NCI-H774 (cell line): Measurements from ENCODE around the gene SLC25A17.
"Not testable (repeated sequence)": the region's sequence is repeated elsewhere in the genome, so short reads cannot be mapped to it uniquely, and the experiment has no call there.

Source experiments
- DNase-seq: peaks from one replicate; lab custom pipeline; 2025; lab: John Stamatoyannopoulos, UW

The SLC25A17 gene, protein sequence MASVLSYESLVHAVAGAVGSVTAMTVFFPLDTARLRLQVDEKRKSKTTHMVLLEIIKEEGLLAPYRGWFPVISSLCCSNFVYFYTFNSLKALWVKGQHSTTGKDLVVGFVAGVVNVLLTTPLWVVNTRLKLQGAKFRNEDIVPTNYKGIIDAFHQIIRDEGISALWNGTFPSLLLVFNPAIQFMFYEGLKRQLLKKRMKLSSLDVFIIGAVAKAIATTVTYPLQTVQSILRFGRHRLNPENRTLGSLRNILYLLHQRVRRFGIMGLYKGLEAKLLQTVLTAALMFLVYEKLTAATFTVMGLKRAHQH

DNA sequence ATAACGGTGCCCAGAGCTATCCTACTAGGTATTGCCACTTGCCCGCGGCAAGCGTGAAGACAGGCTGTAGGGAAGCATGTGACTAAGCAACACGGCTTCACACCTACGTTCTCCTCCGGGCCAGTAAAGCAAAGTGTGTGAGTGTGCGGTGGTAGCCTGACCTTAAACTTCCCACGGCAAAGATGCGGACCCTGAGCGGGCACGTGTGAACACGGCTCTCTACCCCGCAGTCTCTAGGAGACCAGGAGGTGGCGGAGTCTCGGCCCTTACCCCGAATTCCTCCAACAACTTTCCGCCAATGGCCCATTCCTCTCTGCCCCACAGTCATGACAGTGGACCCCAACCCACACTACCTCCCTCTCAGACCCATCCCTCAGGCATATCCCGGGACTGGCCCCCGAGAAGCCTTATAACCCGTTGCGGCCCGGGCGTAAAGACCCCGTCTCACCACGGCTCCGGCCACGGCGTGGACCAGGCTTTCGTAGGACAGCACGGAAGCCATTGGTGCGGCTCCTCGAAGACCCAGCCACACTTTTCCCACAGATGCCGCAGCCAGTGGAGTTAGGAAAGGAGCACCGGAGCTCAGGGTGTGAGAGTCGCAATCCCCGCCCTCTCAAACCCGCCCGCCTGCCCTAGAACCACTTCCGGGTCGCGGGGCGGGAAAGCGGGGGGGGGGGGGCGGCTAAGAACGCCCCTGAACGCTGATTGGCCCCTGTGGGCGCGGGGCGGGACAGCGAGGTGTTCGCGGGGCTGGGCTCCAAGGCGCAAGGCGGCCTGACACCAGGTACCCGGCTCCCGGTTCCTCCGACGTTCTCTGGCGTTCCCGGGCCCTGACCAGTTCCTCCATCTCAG lies at the start of gene SLC25A17:
Gene SLC25A17 (minus strand): TSS at position 600 of the 852 bp plus-strand sequence. CDS start 98 bp downstream, at position 502.
- peak; percentile 73 for DNase-seq

DNA sequence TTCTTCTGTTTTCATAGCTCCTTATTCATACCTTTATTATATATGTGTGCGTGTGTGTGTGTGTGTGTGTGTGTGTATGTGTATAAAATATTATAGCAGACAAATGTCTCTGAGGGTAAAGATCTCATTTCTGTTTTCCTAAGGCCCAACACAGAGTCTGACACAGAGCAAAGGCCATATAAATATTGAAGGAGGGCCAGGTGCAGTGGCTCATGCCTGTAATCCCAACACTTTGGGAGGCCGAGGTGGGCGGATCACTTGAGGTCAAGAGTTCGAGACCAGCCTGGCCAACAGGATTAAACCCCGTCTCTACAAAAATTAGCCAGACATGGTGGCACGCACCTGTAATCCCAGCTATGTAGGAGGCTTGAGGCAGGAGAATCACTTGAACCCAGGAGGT lies 49.2 kb upstream of the SLC25A17 start:
- not testable (repeated sequence) for DNase-seq

DNA sequence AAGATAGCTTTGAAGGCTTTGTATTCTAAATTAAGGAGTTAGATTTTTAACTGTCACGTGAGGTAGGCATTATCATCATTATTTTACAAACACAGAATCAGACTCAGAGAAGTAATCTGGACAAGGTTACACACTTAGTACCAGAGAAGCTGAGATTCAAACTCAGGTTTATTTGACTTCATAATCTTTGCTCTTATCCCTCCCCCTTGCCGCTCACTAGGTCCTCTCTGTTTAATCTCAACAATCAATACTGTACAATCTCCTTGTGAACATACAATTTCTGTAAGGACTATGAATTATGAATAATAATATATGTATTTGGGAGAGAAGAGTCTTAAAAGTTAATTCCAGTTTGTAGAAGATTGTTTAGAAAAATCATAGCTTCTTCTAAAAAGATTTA lies 48.0 kb upstream of the SLC25A17 start:
- DNase-seq, result no peak

DNA sequence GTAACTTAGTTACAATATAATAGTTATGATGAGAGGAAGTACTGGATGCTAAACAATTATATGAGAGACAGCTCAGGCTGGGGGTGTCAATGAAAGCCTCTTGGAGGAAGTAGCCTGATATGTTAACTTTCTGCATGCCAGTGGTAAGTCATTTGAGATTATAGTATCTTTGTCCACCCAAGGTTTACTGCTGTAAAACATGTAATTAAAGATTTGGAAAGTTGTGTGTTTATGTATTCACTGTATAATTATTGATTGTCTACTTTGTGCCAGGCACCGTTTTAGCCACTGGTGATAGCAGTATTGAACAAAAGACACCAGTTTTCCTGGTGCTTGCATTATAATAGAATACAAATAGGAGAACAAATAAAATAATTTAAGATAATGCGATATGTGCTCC lies 43.4 kb upstream of the SLC25A17 start:
- no peak for DNase-seq

DNA sequence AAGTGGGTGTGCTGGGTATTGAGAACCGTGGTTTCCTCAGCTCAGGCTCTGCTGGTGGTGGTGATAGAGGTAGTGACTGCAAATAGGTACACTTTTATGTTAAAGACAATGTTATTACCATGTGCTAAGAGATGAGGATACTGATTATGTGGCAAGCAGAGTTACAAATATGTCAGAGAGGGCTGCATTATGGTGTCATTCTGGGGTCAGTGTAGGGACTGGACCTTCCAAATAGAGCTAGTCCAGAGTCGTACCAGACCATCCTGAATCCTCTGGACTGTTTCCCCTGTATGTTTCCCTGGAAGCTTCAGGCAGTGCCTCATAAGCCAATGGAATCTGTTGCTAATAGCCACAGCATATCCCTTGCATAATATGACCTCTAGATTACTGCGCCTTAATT lies 42.9 kb upstream of the SLC25A17 start, which contains the start of gene DNAJB7:
Gene DNAJB7 (minus strand): TSS at position 101 of the 400 bp plus-strand sequence. CDS start 119 bp downstream, outside the sequence.
- DNase-seq, result no peak

DNA sequence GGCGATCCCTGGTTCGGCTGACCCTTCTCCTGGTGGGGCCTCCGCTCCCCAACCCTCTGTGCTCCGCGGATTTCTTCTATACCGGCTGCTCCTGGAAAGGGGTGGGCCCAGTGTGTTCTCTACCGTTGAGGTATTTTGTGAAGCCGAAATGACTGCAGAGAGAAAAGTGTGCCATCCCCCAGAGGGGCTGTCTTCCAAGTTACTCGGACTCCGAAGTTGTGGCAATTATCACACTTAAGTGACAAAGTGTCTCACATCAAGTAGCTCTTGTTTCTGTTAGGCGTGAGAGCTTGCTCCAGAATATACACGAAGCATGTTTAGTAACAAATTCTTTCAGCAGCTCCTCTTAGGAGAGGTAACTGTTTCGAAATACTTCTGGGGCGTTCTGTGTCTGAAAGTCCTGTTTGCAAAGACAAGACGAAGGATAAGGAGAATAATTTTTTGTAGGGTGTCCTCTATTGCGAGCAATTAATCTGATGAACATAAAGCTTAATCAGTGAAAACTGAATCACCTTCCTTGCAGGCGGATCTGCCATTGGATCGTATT lies 38.2 kb upstream of the SLC25A17 start:
- no peak for DNase-seq

DNA sequence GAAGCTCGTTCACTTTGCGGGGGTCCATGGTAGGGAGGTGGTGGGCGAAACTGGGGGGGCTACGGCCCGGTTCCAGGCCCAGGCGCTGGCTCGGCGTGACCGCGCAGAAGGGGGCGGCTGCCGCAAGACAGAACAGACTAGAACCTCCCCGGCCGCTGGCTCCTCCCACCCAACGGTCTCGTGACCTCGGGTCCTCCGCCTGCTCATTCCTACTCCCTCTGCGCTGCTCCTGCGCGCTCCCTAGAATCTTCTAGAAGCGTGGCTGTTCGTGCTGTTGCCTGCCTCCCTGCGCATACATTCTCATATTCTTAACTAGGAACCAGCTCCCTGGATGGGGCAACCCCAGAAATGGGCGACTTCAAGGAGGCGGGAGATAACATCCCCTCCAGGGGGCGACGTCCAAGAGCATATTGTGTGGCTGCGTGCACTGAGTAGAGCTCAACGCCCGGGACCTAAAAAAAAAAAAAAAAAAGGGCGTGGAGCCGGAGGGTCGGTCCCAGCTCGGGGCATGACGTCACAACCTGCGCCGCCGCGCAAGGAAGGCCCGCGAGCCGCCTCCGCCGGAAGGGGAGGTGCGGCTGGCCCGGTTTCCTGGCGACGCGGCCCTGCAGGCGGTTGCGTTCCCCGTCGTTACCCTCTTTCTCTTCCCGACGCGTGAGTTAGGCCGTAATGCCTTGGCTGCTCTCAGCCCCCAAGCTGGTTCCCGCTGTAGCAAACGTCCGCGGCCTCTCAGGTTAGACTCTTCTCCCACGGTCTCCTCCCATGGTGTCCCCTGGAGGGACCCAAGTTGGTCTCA lies 37.6 kb upstream of the SLC25A17 start, which contains the start of the genes ST13 and XPNPEP3:
Gene ST13 (minus strand): TSS at position 127 of the 796 bp plus-strand sequence. CDS start 99 bp downstream, at position 28.
Gene XPNPEP3 (plus strand): TSS at position 636 of the 796 bp plus-strand sequence. CDS start 34 bp downstream, at position 670.
- peak; percentile 77 for DNase-seq

DNA sequence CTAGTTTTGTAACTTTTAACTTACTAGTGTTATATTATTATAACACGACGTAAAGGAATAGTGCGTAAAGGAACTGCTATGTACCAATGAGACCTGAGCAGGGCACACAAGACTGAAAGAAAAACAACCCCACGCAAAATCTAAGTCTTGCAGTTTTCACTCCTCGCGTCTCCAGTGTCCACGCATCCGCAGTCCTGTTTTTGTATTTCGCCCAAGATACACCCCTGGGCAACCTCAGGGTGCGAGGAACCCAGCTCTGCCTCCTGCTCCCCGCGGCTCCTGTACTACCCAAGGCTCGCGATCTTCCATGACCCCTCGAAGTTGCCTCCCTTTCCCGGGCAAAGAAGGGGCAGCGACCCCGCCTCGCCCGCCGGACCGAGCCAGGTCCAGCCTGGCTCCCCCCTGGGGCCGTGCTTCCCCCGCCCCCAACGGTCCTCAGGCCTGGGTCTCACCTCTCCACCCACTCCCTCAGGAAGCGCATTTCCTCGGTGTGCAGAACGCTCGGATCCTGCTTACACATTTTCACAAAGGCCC lies 36.9 kb upstream of the SLC25A17 start:
- DNase-seq, result no peak

DNA sequence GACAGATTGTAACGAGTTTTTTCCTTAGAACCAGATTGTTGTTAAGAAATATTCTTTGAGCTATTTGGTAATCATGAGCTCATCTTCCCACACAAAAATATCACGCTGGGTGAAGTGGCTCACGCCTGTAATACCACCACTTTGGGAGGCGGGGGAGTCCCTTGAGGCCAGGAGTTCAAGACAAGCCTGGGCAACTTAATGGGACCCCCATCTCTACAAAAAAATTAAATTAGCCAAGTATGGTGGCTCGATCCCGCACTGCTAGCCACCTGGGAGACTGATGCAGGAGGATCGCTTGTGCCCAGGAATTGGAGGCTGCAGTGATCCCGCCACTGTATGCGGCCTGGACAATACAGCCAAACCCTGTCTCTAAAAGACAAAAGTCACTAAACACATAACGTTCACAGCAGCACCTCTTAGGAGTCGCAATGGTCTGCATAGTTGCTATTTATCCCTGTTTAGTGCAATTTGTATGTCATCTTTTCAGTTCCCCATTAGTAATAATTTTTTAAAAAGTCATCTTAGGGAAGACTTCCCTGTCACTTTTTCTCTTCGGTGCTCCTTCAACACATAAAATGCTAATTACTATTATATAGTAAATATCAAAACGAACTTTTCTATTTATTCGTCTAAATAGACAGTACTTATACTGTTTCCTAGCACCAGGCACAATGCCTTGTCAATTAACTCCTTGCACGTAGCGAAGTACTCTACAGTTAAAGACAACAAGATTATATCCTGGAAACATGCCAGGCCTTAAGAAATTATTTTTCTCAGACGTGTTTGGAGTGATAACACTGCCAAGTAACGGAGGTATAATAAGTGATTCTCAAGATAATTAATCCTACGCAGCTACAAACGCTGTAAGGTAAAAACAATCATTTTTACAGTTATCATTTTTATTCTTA lies 36.2 kb upstream of the SLC25A17 start:
- no peak for DNase-seq

DNA sequence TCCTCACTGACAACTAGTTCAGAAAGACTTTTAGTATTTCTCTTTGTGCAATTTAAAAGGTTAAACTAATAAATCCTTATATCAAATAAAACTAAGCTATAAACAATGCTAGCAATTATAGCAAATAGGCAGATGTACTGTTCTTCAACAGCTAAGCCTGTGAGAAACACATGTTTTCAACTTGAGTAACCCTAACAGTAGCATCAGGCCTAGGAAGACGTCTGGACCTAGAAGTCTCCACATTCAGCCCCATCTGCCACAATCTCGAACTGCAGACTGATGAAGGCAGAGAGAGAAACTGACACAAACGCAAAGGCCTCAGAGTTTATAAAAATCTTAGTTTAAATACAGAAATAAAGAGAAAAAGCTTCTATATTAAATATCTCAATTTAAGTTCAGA lies 34.8 kb upstream of the SLC25A17 start:
- no peak for DNase-seq

DNA sequence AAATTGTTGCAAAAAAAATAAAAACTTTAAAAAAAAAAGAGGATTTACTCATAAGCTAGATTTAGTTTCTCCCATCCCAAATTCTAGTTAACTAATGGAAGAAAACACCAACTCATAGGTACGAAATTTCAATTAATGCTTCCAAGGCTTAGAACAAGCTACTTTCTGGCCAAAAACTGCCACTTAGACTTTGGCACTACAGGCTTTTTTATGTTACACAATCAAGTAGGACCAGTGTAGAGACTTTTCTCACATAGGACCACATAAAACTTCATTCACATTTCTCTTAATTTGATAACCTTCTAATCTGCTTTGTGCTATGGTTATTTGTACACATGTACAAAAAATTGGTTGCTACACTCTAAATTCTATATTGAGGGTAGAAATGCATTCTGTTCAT lies 34.2 kb upstream of the SLC25A17 start:
- no peak for DNase-seq

DNA sequence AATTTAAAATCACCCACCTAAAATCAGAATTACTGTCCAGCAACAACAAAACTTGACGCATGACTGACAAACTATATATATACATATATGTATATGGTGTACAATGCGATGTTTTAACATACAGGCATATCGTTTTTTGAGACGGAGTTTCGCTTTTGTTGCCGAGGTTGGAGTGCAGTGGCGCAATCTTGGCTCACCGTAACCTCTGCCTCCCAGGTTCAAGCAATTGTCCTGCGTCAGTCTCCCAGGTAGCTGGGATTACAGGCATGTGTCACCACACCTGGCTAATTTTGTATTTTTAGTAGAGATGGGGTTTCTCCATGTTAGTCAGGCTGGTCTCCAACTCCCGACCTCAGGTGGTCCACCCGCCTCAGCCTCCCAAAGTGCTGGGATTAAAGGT lies 26.7 kb upstream of the SLC25A17 start:
- DNase-seq, result not testable (repeated sequence)

DNA sequence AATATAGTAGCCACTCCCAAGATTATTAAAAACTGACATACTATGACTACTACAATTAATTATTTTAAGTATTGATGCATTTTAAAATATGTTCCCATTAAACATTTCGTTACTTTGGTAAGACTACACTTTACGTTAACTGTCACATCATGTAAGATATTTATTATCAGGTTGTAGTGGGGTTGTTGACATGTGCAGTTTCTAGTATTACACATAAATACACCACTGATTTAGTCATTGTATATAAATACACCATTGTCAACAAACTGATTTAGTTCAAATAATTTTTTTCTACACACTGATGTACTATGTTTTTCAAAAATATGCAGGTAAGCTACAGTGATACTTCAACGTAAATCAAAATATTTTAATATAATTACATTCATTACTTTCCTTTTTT lies 25.8 kb upstream of the SLC25A17 start:
- DNase-seq, result no peak

DNA sequence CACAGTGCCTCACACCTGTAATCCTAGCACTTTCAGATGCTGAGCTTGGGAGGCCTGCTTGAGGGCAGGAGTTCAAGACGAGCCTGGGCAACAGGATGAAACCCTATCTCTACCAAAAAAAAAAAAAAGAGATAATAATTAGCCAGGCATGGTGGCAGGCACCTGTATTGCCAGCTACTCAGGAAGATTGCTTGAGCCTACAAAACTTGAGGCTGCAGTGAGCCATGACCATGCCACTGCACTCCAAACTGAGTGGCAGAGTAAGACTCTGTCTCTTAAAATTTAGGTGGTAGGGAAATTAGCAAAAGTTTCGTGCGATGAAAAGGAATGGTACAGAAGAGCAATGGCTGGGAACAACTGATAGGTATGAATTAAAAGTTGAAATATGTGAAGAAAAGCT lies 19.3 kb upstream of the SLC25A17 start:
- DNase-seq, result no peak

DNA sequence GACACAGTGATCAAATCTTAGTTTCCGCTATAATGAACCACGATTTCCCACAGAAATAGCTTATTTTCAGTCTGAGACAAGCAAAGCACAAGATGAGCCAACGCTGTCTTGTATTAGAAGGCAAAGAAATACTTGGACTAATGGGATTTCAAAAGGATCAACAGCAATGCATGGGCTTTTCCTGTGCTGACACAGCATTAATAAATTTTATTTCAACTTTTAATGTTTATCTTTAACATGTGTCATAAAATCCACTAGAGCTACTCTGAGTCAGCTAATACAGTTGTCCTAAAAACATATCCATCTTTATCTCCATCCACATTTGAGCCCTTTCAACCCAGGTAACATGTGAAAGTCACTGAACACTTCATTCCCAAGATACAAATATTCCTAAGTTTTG lies 15.5 kb upstream of the SLC25A17 start:
- no peak for DNase-seq

DNA sequence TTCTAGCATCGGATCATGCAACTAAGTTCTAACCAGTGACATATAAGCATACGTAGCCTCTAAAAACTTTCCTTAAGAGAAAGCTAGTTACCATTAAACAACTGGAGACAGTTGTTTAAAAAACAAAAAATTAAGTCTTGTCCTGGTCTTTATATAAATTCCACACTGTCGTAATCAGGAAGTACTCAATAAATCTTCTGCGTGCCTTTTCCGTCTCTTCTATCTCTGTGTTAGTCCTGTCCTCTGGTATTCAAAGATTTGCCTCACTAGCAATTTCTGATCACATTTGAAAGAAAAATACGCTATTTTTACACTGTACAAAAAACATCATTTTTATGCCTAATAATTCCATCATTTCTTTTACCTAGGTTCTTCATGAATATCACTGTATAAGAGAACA lies 10.0 kb upstream of the SLC25A17 start:
- DNase-seq, result no peak

DNA sequence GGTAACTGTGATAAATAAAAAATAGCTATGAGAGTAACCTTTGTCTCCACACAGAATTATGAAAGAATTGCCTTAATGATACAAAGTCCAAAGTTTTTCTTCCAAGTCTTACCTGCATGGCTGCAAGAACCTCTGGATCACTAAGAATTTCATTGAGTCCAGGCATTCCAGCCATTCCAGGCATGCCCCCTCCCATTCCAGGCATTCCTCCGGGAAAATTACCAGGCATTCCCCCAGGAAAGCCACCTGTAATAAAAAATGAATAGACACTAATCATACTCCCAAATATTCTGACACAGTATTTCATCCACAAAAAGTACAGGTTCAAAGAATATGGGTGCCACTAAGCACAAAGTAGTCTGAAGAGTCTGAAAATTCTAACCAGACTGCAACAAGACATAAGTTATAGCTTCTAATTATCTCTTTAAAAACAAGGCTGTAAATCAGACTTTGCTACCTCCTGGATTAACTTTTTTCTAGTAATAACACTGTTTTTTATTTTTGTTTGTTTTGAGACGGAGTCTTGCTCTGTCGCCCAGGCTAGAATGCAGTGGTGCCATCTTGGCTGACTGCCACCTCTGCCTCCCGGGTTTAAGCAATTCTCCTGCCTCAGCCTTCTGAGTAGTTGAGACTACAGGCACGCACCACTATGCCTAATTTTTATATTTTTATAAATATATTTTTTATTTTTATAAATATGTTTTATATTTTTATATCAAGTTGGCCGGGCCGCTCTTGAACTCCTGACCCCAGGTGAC lies 8.0 kb upstream of the SLC25A17 start:
- no peak for DNase-seq

DNA sequence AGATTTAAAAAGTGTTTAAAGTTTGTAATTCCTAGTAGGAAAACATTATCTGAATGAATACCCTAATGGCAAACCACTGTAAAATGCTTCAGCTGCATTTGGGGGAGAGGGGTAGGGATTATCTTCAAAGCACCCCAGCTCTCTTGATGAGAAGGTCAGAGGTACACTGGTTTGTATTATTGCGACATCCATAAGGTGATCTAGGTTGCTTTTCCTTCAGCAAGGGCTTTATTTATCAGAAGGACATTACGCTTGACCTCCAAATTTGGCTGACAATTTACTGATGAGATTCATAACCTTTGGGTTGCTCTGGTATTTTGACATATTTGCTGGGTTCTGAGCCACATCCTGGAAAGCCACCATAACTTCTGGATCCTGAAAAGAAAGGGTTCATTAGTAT lies 7.1 kb upstream of the SLC25A17 start:
- not testable (repeated sequence) for DNase-seq

DNA sequence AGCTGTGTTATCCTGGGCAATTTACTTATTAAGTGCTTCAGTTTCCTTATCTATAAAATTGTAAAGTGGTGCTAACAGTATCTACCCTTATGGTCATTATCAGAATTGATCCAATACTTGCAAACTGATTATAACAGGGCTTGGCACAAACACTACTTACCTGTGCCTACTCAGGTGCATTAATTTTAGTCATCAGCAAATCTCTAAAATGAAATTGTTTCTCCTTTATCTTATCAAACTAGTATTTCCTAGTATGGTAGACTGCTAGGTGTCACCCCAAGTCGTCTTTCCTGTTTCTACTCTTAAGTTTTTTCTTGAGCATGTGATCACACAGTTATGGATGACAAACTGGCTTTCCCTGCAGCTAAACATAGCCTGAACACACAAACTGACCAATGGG lies 4.3 kb upstream of the SLC25A17 start:
- no peak for DNase-seq
